Memory B cell (primary cell): ENCODE results near the gene C3orf20.

Source experiments
- ATAC-seq: fragments of 150-1000 bp; cut with Tn5 transposase; 2 replicates; pipeline ENCODE4 v1.10.0; 2021; ENCODE audit warnings: low read depth, mild to moderate bottlenecking, moderate library complexity
- DNase-seq, 2 donors: peaks; one replicate each; pipeline ENCODE4 v3.0.0; 2022; ENCODE audit warnings: low spot score in 2 of 2
- H3K27ac Mint-ChIP-seq: one replicate; pipeline ENCODE4 v1.8.0; 2022; ENCODE audit warnings: mild to moderate bottlenecking, moderate library complexity, mixed read lengths
- H3K27me3 Mint-ChIP-seq: one replicate; pipeline ENCODE4 v1.8.0; 2022; ENCODE audit warnings: mixed read lengths
- H3K36me3 Mint-ChIP-seq: one replicate; pipeline ENCODE4 v1.8.0; 2022; ENCODE audit warnings: mild to moderate bottlenecking, mixed read lengths
- H3K4me1 Mint-ChIP-seq: one replicate; pipeline ENCODE4 v1.8.0; 2022; ENCODE audit warnings: mixed read lengths
- H3K4me3 Mint-ChIP-seq: one replicate; pipeline ENCODE4 v1.8.0; 2022; ENCODE audit warnings: mild to moderate bottlenecking, moderate library complexity, mixed read lengths
- H3K9me3 Mint-ChIP-seq: one replicate; pipeline ENCODE4 v1.8.0; 2022; ENCODE audit warnings: mixed read lengths

C3orf20 gene

GRCh38 chr3:14700891-14701290 lies 25.9 kb downstream of the C3orf20 start:
- no peak overlapping the region for H3K4me3 Mint-ChIP-seq
- H3K36me3 Mint-ChIP-seq, result no peaks in the 10 kb centered on the region
- H3K4me1 Mint-ChIP-seq, result no peaks in the 10 kb centered on the region
- no peak overlapping the region for H3K27ac Mint-ChIP-seq
- peaks cover 4% of the 10 kb centered on the region for H3K9me3 Mint-ChIP-seq
- H3K27me3 Mint-ChIP-seq, result peaks cover 2% of the 10 kb centered on the region
- ATAC-seq (no peak), DNase-seq (no peak)

- Mint-ChIP-seq H3K27ac (no peak overlapping the region), H3K27me3 (peaks cover 2% of the 10 kb centered on the region), H3K36me3 (no peaks in the 10 kb centered on the region), H3K4me1 (no peaks in the 10 kb centered on the region), H3K9me3 (peaks cover 4% of the 10 kb centered on the region), H3K4me3 (no peak overlapping the region)
- DNase-seq, result no peak
- no peak for ATAC-seq
Observed at GRCh38 chr3:14701676-14702075, 26.7 kb downstream of the C3orf20 start.

- H3K36me3 Mint-ChIP-seq, result no peaks in the 10 kb centered on the region
- H3K27ac Mint-ChIP-seq, result no peak overlapping the region
- H3K4me3 Mint-ChIP-seq, result no peak overlapping the region
- DNase-seq (no peak), ATAC-seq (no peak)
- H3K27me3 Mint-ChIP-seq, result peaks cover under 1% of the 10 kb centered on the region
- H3K9me3 Mint-ChIP-seq, result no peaks in the 10 kb centered on the region
- H3K4me1 Mint-ChIP-seq, result no peaks in the 10 kb centered on the region
Observed at GRCh38 chr3:14703128-14703750, 28.3 kb downstream of the C3orf20 start.

- DNase-seq, result no peak
- no peak for ATAC-seq
- Mint-ChIP-seq H3K4me3 (no peak overlapping the region), H3K27ac (no peak overlapping the region), H3K36me3 (no peaks in the 10 kb centered on the region), H3K27me3 (no peaks in the 10 kb centered on the region), H3K4me1 (no peaks in the 10 kb centered on the region), H3K9me3 (no peaks in the 10 kb centered on the region)
Observed at GRCh38 chr3:14703791-14704190, 28.9 kb downstream of the C3orf20 start.

GRCh38 chr3:14706096-14706495 lies 31.2 kb downstream of the C3orf20 start:
- Mint-ChIP-seq H3K36me3 (no peaks in the 10 kb centered on the region), H3K4me1 (no peaks in the 10 kb centered on the region), H3K27ac (no peak overlapping the region), H3K9me3 (no peaks in the 10 kb centered on the region), H3K27me3 (no peaks in the 10 kb centered on the region), H3K4me3 (no peak overlapping the region)
- ATAC-seq, result no peak
- DNase-seq, result no peak

GRCh38 chr3:14716591-14716990 lies 41.6 kb downstream of the C3orf20 start:
- no peak overlapping the region for H3K27ac Mint-ChIP-seq
- H3K4me3 Mint-ChIP-seq, result no peak overlapping the region
- no peak for ATAC-seq
- H3K27me3 Mint-ChIP-seq, result peaks cover 7% of the 10 kb centered on the region
- H3K36me3 Mint-ChIP-seq, result peaks cover 5% of the 10 kb centered on the region
- DNase-seq, result no peak
- peaks cover 7% of the 10 kb centered on the region for H3K9me3 Mint-ChIP-seq
- H3K4me1 Mint-ChIP-seq, result peaks cover 3% of the 10 kb centered on the region

GRCh38 chr3:14717307-14717706 lies 42.4 kb downstream of the C3orf20 start:
- peaks cover 5% of the 10 kb centered on the region for H3K36me3 Mint-ChIP-seq
- no peak overlapping the region for H3K4me3 Mint-ChIP-seq
- DNase-seq, result no peak
- ATAC-seq, result no peak
- peaks cover 5% of the 10 kb centered on the region for H3K4me1 Mint-ChIP-seq
- H3K9me3 Mint-ChIP-seq, result peaks cover 5% of the 10 kb centered on the region
- H3K27ac Mint-ChIP-seq, result no peak overlapping the region
- peaks cover 7% of the 10 kb centered on the region for H3K27me3 Mint-ChIP-seq

GRCh38 chr3:14718539-14718938 lies 43.6 kb downstream of the C3orf20 start:
- peaks cover 3% of the 10 kb centered on the region for H3K36me3 Mint-ChIP-seq
- no peak for DNase-seq
- ATAC-seq, result no peak
- H3K27ac Mint-ChIP-seq, result no peak overlapping the region
- H3K27me3 Mint-ChIP-seq, result peaks cover 6% of the 10 kb centered on the region
- H3K9me3 Mint-ChIP-seq, result no peaks in the 10 kb centered on the region
- H3K4me3 Mint-ChIP-seq, result no peak overlapping the region
- H3K4me1 Mint-ChIP-seq, result peaks cover 5% of the 10 kb centered on the region

- no peak overlapping the region for H3K4me3 Mint-ChIP-seq
- ATAC-seq (no peak), DNase-seq (no peak)
- H3K9me3 Mint-ChIP-seq, result no peaks in the 10 kb centered on the region
- H3K27ac Mint-ChIP-seq, result no peak overlapping the region
- H3K4me1 Mint-ChIP-seq, result peaks cover 5% of the 10 kb centered on the region
- peaks cover 6% of the 10 kb centered on the region for H3K27me3 Mint-ChIP-seq
- H3K36me3 Mint-ChIP-seq, result peaks cover 3% of the 10 kb centered on the region
Observed at GRCh38 chr3:14719006-14719405, 44.1 kb downstream of the C3orf20 start.

GRCh38 chr3:14721126-14721864 lies 46.4 kb downstream of the C3orf20 start:
- no peaks in the 10 kb centered on the region for H3K9me3 Mint-ChIP-seq
- DNase-seq, result no peak
- ATAC-seq, result peak; percentile 73
- H3K36me3 Mint-ChIP-seq, result peaks cover 3% of the 10 kb centered on the region
- H3K4me3 Mint-ChIP-seq, result no peak overlapping the region
- H3K4me1 Mint-ChIP-seq, result peaks cover 5% of the 10 kb centered on the region
- no peak overlapping the region for H3K27ac Mint-ChIP-seq
- H3K27me3 Mint-ChIP-seq, result peaks cover 5% of the 10 kb centered on the region

GRCh38 chr3:14725013-14725412 lies 50.1 kb downstream of the C3orf20 start:
- Mint-ChIP-seq H3K27ac (no peak overlapping the region), H3K36me3 (peaks cover 3% of the 10 kb centered on the region), H3K4me1 (peaks cover 5% of the 10 kb centered on the region), H3K27me3 (peaks cover 4% of the 10 kb centered on the region), H3K9me3 (no peaks in the 10 kb centered on the region), H3K4me3 (no peak overlapping the region)
- DNase-seq (no peak), ATAC-seq (no peak)

- Mint-ChIP-seq H3K27me3 (peaks cover 2% of the 10 kb centered on the region), H3K4me3 (no peak overlapping the region), H3K4me1 (peaks cover 5% of the 10 kb centered on the region), H3K27ac (no peak overlapping the region), H3K9me3 (no peaks in the 10 kb centered on the region), H3K36me3 (peaks cover 2% of the 10 kb centered on the region)
- no peak for DNase-seq
- ATAC-seq, result no peak
Observed at GRCh38 chr3:14725564-14726440, 50.9 kb downstream of the C3orf20 start.

- no peak for ATAC-seq
- peaks cover 2% of the 10 kb centered on the region for H3K27me3 Mint-ChIP-seq
- peaks cover 2% of the 10 kb centered on the region for H3K36me3 Mint-ChIP-seq
- DNase-seq, result no peak
- H3K4me1 Mint-ChIP-seq, result peaks cover 4% of the 10 kb centered on the region
- H3K27ac Mint-ChIP-seq, result no peak overlapping the region
- no peak overlapping the region for H3K4me3 Mint-ChIP-seq
- H3K9me3 Mint-ChIP-seq, result no peaks in the 10 kb centered on the region
Observed at GRCh38 chr3:14726441-14726780, 51.5 kb downstream of the C3orf20 start.

GRCh38 chr3:14728113-14728512 lies 53.2 kb downstream of the C3orf20 start:
- Mint-ChIP-seq H3K27me3 (peaks cover 2% of the 10 kb centered on the region), H3K27ac (no peak overlapping the region), H3K4me3 (no peak overlapping the region), H3K9me3 (no peaks in the 10 kb centered on the region), H3K36me3 (no peaks in the 10 kb centered on the region), H3K4me1 (no peaks in the 10 kb centered on the region)
- ATAC-seq (no peak), DNase-seq (no peak)
